GM04503 (cell line): ENCODE measurements around the gene LYRM1.

Source experiments
- DNase-seq: peaks from one replicate; pipeline ENCODE4 v3.0.0-alpha.2; 2012; ENCODE audit warnings: low read depth

The LYRM1 gene

DNA sequence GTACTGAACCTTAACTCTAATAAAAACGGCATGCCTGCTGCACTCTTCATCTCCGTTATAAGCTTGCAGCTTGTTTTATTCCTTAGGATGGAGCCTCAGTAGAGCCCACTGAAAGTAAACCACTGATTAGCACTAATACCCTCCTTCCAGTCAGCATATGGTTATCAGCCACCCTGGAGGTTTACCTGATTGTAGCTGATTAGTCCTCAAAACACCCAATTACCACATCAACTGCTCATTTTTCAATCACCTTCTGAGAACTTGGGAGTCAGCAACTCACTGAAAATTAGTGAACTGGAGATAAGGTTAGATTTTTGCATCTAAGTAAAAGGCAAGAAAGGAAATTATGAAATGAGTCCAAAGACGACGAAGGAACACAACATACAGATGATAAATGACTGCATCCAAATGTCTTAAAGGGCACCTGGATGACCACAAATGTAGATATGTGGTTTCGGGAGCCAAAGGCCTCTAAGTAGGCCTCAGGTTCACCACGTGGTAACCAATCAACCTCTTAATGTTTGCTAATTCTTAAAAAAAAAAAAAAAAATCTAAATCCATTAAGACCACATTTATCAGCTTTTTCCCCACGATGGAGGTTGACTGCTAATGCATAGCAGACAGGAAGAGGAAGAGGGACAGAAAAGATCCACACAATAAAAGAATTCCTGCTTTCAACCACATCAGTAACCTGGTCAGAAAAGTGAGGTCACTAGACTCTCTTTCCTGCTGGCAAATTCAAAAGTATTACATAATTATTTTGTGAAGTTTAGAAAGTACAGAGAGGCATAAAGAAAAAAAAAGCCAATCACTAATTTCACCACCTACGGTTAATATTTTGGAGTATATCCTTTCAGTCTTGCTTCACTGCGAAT lies 28.4 kb upstream of the LYRM1 start:
- DNase-seq = no peak

GRCh38 chr16:20873331-20873730 lies 27.2 kb upstream of the LYRM1 start:
- no peak for DNase-seq

- DNase-seq = no peak
Observed at GRCh38 chr16:20874088-20874581, 26.4 kb upstream of the LYRM1 start.

GRCh38 chr16:20875355-20875650 lies 25.3 kb upstream of the LYRM1 start:
- DNase-seq = no peak

DNA sequence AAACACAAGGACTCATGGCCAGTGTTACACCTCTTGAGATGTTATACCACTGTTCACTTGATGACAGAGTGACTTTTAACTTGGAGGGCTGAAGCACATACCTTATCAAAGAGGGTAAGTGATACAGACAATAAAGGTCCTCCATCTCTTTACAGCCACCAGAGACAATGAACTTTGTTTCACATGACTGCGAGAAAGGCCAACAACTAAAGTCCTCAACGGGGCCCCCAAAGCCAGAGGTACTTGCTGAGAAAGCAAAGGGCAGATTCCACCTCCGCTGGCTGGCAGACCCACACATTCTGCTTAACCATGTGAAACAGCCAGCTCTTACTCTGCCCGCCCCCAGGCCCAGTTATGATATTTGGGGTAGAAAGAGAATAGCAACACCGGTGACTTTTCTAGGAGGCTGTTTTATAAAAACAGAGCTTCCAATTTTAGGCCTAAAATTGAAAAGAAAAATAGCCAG lies 21.9 kb upstream of the LYRM1 start:
- no peak for DNase-seq

GRCh38 chr16:20879175-20880040 lies 21.2 kb upstream of the LYRM1 start:
- DNase-seq = no peak

DNA sequence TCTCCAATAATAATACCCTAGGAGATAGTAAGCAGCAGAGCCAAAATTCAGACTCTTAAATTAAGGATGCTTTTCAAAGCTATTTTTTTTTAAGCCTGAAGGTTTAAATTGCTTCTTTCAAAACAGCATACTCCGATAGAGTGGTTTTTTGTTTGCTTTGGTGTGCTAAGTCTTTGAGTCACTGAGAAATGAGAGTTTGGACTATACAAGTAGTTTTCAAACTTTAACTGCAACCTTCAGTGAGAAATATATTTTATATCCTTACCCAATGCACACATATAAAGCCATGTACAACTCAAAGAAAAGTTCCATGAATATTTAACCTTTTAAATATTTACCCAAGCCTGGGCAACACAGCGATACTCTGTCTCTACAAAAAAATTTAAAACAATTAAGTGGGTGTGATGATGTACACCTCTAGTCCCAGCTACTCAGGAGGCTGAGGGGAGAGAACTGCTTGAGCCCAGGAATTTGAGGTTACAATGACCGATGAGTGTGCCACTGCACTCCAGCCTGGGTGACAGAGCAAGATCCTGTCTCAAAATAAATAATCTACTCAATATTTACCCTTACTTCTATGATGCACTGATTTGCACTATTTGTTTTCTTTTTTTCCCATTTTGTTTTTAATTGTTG lies 19.6 kb upstream of the LYRM1 start:
- no peak for DNase-seq

DNA sequence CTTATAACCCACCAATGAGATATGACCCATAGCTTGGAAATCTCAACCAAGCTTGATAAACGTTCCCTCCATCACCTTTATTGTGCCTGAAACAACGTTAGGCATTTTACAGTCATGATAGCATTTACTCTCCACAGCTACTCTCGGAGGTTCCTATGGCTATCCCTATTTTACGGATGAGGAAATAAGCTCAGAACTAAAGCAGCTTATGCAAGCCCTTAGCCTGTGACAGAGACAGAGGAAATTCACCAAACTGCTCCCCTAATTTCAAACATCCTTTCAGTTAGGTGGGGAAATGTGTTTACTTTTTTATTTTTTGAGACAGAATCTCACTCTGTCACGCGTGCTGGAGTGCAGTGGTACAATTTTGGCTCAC lies 19.1 kb upstream of the LYRM1 start:
- DNase-seq = no peak

DNA sequence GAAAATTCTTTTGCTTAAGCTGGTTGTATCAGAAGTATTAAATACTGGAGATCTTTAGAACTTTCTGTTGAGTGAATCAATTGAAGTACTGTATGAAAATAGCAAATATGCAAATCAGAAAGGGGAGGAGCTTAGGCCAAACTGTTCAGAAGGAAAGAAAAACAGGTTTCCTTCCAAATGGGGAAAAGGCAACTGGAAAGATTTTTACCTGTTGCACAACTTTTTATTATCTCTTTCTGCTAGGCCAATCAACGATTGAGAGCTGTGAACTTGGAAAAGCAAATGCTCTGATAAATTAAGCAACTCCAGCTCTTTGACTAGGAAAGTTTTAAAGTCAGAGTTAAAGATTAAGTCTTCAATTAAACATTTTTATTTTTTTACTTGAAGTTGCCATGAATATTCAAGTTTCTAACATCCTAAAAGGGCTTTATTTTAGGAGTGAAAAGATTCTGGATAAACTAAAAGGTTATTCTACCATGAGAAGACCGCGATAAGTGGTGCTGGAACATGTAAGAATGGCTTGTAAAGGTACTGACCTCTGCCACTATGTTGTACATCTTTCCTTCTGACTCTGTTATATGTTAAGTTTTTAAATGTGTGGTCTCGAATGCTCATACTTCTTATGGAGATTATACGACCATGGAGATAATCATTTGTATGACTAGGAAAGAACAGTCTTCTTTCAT lies 16.9 kb upstream of the LYRM1 start:
- no peak for DNase-seq

DNA sequence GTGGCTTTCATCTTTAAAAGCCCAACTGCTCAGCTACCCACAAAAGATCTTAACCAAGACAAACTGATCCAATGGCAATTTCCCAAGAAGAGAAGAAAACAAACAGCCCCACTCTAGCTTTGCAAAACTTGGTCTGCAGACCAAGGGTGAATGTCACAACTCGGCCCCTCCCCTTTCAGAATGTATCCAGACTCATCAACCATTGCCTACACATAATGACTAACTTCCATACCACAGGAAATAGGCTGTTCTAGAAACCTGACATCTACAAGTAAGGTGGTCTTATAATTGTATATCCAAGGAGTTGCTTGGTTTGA lies 16.4 kb upstream of the LYRM1 start:
- DNase-seq = peak; percentile 44

- no peak for DNase-seq
Observed at GRCh38 chr16:20886320-20886719, 14.3 kb upstream of the LYRM1 start.

GRCh38 chr16:20887207-20887606 lies 13.4 kb upstream of the LYRM1 start:
- DNase-seq = no peak

GRCh38 chr16:20889625-20890275 lies 10.8 kb upstream of the LYRM1 start:
- DNase-seq = no peak

DNA sequence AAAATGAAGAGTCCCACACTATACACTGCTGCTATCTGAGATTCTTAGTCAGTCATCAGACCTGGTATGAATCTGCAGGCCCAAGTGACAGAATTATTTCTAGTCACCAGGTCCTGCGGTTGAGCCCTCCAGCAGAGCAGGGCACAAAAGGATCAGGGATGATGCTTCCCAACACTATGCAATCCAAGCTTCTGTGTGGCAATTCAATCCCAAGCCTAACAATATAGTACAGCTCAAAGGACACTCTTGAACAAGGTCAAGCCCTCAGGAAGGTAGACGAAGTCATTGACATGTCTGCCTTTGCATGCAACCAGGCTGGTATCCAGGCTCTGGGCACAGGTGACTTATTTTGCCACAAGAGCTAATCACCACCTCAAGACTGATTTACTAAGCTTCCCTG lies 6.2 kb upstream of the LYRM1 start:
- no peak for DNase-seq

DNA sequence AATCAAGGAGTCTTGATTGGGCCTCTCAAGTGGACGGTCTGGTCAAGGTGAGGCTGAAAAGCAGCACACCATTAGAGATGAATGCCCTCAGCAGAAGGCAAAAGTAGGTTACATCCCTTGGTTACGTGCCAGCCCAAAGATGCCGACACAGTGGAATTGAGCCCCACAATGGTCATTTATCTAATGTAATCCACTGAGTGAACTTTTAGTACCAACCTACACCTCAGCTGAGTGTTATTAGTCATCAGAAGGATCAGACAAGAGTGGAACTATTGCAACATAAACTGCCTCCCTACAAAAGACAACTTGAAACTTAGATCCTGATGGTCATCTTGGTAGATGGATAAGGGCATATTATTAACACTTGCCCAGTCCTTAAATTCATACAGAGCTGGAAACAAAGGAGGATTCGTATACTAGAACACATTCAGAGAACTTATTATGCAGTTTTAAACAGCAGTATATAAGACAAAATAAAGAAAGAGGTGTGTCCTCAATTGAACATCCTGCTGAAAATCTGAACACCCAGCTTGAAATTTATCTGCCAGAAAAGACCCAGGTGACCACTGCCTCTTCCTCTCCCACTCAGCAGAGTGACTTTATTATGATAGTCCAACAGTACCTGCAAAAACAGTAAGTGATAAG lies 3.2 kb upstream of the LYRM1 start:
- DNase-seq = no peak

- DNase-seq = no peak
Observed at GRCh38 chr16:20897922-20898321, 2.6 kb upstream of the LYRM1 start.

- DNase-seq = peak; percentile 75
Observed at GRCh38 chr16:20899071-20899470, 1.5 kb upstream of the LYRM1 start.

- DNase-seq = no peak
Observed at GRCh38 chr16:20899477-20900298, 883 bp upstream of the LYRM1 start.

DNA sequence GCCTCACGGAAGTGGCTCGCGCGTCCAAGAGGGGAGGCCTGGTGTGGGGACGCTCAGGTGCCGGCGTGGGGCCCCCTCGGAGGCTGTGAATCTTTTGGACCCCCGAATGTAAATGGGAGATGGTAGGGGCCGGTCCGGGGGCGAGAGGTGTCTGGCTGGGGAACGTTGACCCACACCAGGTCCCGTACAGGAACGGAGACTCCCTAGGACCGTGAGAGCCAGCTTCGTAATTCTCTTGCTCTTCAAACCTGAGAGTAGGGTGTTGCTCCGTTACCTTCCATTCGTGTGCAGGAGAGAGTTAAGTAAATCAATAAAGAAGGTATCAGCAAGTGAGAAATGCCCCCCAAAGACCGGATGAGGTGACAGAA lies 481 bp downstream of the LYRM1 start:
- DNase-seq = no peak

DNA sequence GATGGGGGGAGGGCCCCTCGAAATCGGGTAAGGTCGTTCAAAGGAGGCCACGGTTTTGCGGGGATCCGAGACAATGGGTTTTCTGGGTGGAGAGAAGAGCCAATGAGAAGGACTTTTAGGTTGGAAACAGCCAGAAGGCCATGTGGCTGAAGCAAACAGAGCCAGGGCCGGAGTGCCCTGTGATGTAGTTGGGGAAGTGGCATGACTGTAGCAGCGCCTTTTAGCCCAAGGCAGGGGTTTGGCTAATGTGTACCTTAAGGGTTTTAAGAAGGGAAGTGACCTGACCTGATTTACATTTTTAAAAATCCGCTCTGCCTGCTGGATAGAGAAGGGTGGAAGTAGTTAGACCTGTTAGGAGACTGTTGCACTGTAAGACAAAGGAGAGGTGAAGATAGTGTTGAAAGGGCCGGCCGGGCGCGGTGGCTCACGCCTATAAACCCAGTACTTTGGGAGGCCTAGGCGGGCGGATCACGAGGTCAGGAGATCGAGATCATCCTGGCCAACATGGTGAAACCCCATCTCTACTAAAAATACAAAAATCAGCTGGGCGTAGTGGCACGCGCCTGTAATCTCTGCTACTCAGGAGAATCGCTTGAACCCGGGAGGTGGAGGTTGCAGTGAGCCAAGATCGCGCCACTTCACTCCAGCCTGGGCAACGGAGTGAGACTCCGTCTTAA lies 1.0 kb downstream of the LYRM1 start:
- no peak for DNase-seq
